ENCODE measurements around the gene SLC36A4.

- TF ChIP-seq, protein P1, sequence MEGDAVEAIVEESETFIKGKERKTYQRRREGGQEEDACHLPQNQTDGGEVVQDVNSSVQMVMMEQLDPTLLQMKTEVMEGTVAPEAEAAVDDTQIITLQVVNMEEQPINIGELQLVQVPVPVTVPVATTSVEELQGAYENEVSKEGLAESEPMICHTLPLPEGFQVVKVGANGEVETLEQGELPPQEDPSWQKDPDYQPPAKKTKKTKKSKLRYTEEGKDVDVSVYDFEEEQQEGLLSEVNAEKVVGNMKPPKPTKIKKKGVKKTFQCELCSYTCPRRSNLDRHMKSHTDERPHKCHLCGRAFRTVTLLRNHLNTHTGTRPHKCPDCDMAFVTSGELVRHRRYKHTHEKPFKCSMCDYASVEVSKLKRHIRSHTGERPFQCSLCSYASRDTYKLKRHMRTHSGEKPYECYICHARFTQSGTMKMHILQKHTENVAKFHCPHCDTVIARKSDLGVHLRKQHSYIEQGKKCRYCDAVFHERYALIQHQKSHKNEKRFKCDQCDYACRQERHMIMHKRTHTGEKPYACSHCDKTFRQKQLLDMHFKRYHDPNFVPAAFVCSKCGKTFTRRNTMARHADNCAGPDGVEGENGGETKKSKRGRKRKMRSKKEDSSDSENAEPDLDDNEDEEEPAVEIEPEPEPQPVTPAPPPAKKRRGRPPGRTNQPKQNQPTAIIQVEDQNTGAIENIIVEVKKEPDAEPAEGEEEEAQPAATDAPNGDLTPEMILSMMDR (IDR thresholded peaks at IDR 0.05 in 4 of 5, conservative IDR thresholded peaks at IDR 0.05 in 1 of 5): no peak
- no peak for TF ChIP-seq POLR2A (IDR thresholded peaks at IDR 0.05)
These were observed 97.6 kb downstream of the SLC36A4 start for GRCh38 chr11:93100211-93100610.
